Activated CD4-positive, alpha-beta T cell treated with anti-CD3 and anti-CD28 coated beads for 4 hours (primary cell): ENCODE measurements around the gene RGS3.
"Not testable (repeated sequence)": the region's sequence is repeated elsewhere in the genome, so short reads cannot be mapped to it uniquely, and the experiment has no call there.

Experiments
- DNase-seq, 2 donors: peaks; one replicate each; pipeline ENCODE4 v3.0.0-alpha.2; 2020

The RGS3 gene

GRCh38 chr9:113532809-113533190, 69.3 kb downstream of the RGS3 start:
- DNase-seq: no peak

- DNase-seq: no peak
Measured at GRCh38 chr9:113533335-113534225, 70.1 kb downstream of the RGS3 start.

GRCh38 chr9:113535756-113536155, 72.2 kb downstream of the RGS3 start:
- no peak for DNase-seq

DNA sequence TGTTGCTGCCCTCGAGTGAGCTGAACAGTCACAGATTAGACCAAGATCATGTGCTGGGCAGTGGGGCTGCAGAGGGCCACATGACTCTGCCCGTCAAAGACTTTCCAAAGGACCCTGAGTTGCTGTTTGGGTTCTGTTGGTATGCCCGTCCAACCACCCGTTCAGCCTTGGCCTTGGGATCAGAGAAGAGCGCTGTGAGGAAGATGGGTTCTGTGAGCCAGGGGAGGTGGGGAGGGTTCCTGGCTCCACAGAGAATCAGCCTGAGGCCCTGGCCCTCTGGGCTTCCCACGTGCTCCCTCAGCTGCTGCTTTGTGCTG, 72.6 kb downstream of the RGS3 start:
- no peak for DNase-seq

- DNase-seq: no peak
Measured at GRCh38 chr9:113536483-113537228, 73.1 kb downstream of the RGS3 start.

GRCh38 chr9:113537229-113537810, 73.8 kb downstream of the RGS3 start:
- DNase-seq: no peak

GRCh38 chr9:113538131-113538530, 74.6 kb downstream of the RGS3 start:
- no peak for DNase-seq

- no peak for DNase-seq
Measured at GRCh38 chr9:113538701-113539430, 75.3 kb downstream of the RGS3 start.

DNA sequence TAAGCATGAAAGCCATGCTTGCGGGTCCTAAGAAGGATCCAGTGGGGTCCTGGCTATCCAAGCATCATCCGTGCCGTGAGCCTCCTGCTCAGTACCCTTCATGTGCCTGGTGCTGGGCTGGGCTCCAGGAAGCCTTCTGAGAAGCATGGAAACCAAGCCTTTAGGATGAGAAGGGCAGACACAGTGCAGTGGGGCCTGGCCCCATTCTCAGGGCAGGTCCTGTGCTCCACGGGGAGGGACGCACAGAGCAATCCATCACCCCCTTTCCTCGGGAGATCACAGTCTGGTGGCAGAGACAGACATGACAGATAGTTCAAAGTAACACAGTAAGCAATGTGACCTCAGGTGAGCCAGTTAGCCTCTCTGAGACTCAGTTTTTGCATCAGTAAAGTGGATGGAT, 76.9 kb downstream of the RGS3 start:
- DNase-seq: no peak

GRCh38 chr9:113541019-113541900, 77.7 kb downstream of the RGS3 start:
- no peak for DNase-seq

- DNase-seq: no peak
Measured at GRCh38 chr9:113542006-113542405, 78.5 kb downstream of the RGS3 start.

GRCh38 chr9:113542741-113543140, 79.2 kb downstream of the RGS3 start:
- no peak for DNase-seq

DNA sequence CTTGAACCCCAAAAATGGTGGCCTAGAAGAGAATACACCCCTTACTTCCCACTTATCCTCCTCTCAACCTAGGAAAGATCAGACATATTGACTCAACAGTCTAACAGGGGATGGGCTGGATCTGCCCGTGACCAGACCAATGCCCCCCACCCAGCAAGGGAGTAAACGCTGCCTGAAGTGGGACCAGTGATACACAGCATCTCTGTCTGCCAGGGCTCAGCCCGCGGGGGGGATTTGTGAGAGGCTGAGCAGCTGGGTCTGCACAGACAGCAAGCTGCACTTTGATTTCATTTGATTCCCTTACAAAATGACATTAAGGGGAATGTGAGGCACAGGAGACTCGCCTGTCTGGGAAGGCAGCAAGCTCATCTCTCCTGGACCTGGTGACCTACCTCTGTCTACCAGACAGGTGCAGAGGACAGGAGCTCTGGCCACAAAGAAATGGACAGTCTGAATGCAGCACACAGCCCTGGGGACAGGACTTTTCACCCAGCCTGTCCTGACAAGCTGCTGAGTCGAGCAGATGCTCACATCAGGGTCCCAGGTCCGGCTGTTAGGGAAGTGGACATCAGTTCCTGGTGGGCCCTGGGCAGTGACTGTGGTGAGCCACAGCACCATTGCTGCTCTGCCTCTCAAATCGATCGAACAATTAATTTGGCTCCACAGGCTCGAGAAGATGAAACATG, 79.9 kb downstream of the RGS3 start:
- DNase-seq: no peak

- no peak for DNase-seq
Measured at GRCh38 chr9:113543982-113544303, 80.4 kb downstream of the RGS3 start.

GRCh38 chr9:113545068-113545467, 81.5 kb downstream of the RGS3 start:
- DNase-seq: no peak

DNA sequence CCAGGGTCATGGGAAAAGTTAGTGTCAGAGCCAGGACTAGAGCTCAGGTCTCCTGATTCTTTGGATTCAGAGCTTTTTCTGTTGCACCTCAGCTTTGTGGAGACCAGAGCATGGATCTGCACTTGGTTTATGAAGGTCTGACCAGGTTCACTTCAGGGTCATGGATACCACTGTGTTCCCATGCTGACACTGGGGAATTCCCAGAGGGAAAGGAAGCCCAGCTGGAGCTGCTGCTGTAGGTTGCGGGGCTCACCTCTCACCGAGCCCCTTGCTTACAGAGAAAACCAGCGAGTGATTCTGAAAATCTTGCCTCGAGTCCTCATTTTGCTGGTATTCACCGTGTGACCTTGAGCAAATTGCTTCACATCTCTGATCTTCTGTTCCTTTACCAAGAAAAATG, 83.0 kb downstream of the RGS3 start:
- DNase-seq: no peak

DNA sequence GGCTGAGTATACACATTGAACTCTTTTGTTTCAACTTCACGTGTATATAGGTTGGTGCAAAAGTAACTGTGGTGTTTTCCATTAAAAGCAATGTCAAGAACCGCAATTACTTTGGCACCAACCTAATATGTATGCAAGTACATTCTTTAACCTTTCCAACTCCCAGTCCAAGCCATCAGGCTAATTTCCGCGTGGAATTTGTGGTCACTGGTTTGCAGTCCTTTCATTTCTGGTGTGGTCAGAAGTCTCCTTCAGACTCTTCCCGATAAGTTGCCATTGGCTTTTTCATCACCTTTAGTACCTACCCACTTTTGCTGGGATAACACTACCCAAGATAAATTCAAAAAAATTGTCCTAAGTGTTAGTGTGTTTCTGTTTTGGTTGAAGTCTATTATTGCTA, 84.0 kb downstream of the RGS3 start:
- no peak for DNase-seq

- DNase-seq: peak; percentile 38 to 49
Measured at GRCh38 chr9:113548221-113549041, 84.9 kb downstream of the RGS3 start.

DNA sequence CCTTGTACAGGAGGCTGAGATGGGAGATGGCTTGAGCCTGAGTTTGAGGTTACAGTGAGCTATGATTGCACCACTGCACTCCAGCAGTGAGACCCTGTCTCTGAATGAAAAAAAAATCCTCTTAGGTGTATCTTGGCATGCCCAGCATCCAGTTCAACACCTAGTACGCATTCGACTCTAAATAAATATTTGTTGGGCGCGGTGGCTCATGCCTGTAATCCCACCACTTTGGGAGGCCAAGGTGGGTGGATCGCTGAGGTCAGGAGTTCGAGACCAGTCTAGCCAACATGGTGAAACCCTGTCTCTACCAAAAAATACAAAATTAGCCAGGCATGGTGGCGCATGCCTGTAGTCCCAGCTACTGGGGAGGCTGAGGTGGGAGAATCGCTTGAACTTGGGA, 86.4 kb downstream of the RGS3 start:
- not testable (repeated sequence) for DNase-seq

DNA sequence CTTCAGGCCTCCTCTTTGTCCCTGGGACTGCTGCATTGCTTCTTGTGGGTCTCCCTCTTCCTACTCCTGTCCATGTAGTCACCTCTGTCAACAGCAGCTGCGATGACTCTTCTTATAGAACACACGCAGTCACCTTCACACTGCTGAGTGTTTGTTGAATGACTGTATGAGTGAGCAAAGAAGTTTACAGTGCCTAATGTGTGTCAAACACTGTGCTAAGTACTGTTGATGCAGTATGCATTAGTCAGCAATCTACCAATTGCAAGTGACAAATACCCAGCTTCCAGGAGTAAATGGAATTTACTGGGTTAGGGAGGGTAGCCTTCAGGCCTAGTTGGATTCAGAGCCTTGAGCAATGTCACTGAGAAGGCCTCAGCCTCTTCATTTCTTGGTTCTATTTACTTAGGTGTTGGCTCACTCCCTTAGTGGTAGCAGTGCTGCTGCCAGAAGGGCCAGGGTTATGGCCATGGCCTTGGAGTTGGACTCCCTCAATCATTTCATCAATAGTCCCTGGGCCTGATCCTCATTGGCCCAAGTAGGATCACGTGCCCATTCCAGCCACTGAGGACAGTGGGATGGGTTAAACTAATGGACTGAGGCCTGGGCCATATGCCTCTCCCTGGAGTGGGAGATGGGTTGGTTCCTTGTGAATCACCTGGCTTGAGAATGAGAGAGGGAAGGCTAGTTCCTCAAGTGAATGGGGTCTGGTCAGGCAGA, 93.5 kb downstream of the RGS3 start:
- DNase-seq: no peak
